ENCODE results near the gene PGPEP1. TPM values are rescaled to one million over a fixed set of nuclear protein-coding genes. Genes with fewer than 3 reads are reported as not detected.

PGPEP1 gene
- total RNA-seq, 1 donor from 2014 or later: 36.1 TPM

DNA sequence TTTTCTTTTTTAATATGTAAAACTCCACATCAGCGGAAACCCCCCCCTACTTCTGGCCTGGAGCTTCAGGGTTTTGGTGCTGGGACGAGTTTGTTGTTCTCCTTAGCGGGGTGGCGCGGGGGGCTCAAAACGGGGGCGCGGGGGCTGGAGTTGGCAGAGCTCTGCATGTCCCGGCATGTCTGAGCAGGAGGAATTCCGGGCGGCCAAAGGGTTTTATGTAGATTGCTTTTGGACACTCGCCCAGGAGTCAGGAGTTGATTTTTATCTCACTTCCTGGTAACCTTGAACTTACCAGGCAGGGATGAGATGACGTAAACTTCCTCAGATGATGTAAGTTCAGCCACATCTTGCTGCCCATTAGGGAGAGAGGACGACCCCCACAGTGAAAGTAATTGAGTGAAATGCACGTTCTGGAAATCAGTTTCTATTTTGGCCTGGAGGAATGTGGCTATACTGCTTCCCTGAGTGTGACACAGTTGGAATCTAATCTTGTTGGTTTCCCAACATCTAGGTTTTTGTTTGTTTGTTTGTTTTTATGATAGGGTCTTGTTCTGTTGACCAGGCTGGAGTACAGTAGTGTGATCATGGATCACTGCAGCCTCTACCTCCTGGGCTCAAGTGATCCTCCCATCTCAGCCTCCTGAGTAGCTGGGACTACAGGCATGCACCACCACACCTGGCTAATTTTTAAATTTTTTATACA, 24.6 kb downstream of the PGPEP1 start:
- Mint-ChIP-seq H3K36me3 (ENCODE audit: unreplicated experiment) (peaks cover 13% of the 10 kb centered on the region), H3K4me3 (ENCODE audit: unreplicated experiment) (peak overlapping the region; percentile 10), H3K27me3 (ENCODE audit: unreplicated experiment) (no peaks in the 10 kb centered on the region), H3K4me1 (ENCODE audit: unreplicated experiment) (peaks cover 33% of the 10 kb centered on the region), H3K9me3 (ENCODE audit: unreplicated experiment) (no peaks in the 10 kb centered on the region), H3K27ac (ENCODE audit: unreplicated experiment) (peak overlapping the region; percentile 95)
- no peak for DNase-seq (ENCODE audit: extremely low spot score, unreplicated experiment)
- TF ChIP-seq, protein P1, sequence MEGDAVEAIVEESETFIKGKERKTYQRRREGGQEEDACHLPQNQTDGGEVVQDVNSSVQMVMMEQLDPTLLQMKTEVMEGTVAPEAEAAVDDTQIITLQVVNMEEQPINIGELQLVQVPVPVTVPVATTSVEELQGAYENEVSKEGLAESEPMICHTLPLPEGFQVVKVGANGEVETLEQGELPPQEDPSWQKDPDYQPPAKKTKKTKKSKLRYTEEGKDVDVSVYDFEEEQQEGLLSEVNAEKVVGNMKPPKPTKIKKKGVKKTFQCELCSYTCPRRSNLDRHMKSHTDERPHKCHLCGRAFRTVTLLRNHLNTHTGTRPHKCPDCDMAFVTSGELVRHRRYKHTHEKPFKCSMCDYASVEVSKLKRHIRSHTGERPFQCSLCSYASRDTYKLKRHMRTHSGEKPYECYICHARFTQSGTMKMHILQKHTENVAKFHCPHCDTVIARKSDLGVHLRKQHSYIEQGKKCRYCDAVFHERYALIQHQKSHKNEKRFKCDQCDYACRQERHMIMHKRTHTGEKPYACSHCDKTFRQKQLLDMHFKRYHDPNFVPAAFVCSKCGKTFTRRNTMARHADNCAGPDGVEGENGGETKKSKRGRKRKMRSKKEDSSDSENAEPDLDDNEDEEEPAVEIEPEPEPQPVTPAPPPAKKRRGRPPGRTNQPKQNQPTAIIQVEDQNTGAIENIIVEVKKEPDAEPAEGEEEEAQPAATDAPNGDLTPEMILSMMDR (IDR thresholded peaks at IDR 0.05): no peak

DNA sequence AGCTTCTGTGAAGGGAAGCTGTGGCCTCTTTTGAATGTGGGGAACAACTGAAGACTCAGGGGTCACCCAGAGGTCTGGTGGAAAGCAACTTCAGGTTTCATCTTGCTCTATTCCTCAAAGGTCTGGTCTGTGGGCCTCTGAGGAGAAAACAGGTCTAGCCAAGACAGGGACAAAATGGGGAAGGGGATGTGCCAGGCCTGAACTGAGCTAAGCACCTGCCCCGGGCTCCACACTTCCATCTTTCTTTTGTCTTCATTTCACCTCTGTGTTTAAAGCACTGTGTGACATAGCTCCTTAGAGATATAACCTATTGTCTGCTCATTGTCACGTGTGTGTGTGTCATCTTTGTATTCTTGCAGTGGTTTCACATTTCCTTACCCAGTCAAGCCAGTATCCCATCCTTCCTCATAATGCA, 25.6 kb downstream of the PGPEP1 start:
- peaks cover 13% of the 10 kb centered on the region for H3K36me3 Mint-ChIP-seq (ENCODE audit: unreplicated experiment)
- no peak for DNase-seq (ENCODE audit: extremely low spot score, unreplicated experiment)
- TF ChIP-seq, protein P1 (IDR thresholded peaks at IDR 0.05): no peak
- peak overlapping the region; percentile 95 for H3K27ac Mint-ChIP-seq (ENCODE audit: unreplicated experiment)
- H3K9me3 Mint-ChIP-seq (ENCODE audit: unreplicated experiment): no peaks in the 10 kb centered on the region
- peaks cover 33% of the 10 kb centered on the region for H3K4me1 Mint-ChIP-seq (ENCODE audit: unreplicated experiment)
- H3K27me3 Mint-ChIP-seq (ENCODE audit: unreplicated experiment): no peaks in the 10 kb centered on the region
- H3K4me3 Mint-ChIP-seq (ENCODE audit: unreplicated experiment): no peak overlapping the region

DNA sequence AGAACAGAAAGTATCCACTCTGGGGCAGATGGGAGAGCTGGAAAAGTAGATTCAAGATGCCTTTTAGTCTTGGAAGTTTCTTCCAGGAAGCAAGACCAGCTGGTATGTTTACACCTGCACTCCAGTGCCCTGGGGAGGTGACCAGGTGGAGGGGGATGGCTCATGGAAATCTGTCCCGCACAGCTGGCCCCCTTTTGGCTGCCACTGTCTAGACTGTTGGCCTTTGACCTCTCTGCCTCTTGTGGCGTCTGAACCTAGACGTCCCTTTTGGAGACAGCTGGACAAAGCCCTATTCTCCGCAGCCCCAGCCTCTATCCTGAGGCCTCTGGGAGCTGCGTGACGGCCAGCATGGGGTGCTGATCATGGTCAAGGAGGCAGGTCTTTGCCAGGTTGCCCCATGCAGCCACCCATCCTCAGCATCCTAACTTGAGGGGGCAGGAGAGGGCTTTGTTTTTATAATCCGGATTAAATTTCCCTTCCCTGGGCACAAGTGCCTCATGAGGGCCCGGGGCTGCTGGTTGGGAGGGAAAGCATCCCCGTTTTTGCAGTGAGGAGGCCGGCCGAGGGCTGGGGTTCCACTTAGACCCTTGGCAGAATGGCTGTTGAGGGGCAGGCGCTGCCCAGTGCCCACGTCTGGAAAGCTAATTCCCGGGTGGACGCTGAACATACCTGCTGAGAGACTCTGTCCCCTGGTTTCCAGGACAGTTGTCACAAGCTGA, 28.3 kb downstream of the PGPEP1 start:
- DNase-seq (ENCODE audit: extremely low spot score, unreplicated experiment): no peak
- Mint-ChIP-seq H3K4me1 (ENCODE audit: unreplicated experiment) (peaks cover 35% of the 10 kb centered on the region), H3K4me3 (ENCODE audit: unreplicated experiment) (no peak overlapping the region), H3K27me3 (ENCODE audit: unreplicated experiment) (no peaks in the 10 kb centered on the region), H3K9me3 (ENCODE audit: unreplicated experiment) (no peaks in the 10 kb centered on the region), H3K27ac (ENCODE audit: unreplicated experiment) (peak overlapping the region; percentile 50), H3K36me3 (ENCODE audit: unreplicated experiment) (peaks cover 3% of the 10 kb centered on the region)
- TF ChIP-seq, protein P1 (IDR thresholded peaks at IDR 0.05): no peak

DNA sequence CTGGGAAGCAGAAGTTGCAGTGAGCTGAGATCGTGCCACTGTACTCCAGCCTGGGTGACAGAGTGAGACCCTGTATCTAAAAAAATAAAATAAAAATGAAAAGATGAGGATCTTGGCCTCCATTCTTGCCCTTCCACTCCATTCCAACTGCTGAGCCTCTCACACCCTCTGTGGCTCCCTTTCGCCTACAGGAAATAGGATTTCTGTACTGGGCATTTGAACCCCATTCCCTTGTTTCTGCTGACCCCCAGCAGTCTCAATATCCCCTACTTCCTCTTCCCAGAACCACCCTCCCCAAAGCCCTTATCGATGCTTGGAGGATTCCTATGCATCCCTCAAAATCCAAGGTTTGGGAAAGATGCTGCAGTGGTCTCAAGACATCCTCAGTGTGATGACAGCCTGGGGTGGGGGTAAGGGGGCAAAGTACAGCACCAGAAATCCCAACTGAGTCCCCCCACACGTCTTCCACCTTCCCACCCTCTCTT, 33.1 kb downstream of the PGPEP1 start:
- Mint-ChIP-seq H3K27me3 (ENCODE audit: unreplicated experiment) (no peaks in the 10 kb centered on the region), H3K27ac (ENCODE audit: unreplicated experiment) (peak overlapping the region; percentile 98), H3K36me3 (ENCODE audit: unreplicated experiment) (no peaks in the 10 kb centered on the region), H3K4me3 (ENCODE audit: unreplicated experiment) (no peak overlapping the region), H3K4me1 (ENCODE audit: unreplicated experiment) (peaks cover 41% of the 10 kb centered on the region), H3K9me3 (ENCODE audit: unreplicated experiment) (no peaks in the 10 kb centered on the region)
- no peak for DNase-seq (ENCODE audit: extremely low spot score, unreplicated experiment)
- TF ChIP-seq, protein P1 (IDR thresholded peaks at IDR 0.05): no peak
